Measurements from ENCODE around the gene LRRC4B. TPM values are rescaled to one million over a fixed set of nuclear protein-coding genes. Genes with fewer than 3 reads are reported as not detected.

The LRRC4B gene
- total RNA-seq, 1 donor from 2014 or later, result 56.0 TPM

DNA sequence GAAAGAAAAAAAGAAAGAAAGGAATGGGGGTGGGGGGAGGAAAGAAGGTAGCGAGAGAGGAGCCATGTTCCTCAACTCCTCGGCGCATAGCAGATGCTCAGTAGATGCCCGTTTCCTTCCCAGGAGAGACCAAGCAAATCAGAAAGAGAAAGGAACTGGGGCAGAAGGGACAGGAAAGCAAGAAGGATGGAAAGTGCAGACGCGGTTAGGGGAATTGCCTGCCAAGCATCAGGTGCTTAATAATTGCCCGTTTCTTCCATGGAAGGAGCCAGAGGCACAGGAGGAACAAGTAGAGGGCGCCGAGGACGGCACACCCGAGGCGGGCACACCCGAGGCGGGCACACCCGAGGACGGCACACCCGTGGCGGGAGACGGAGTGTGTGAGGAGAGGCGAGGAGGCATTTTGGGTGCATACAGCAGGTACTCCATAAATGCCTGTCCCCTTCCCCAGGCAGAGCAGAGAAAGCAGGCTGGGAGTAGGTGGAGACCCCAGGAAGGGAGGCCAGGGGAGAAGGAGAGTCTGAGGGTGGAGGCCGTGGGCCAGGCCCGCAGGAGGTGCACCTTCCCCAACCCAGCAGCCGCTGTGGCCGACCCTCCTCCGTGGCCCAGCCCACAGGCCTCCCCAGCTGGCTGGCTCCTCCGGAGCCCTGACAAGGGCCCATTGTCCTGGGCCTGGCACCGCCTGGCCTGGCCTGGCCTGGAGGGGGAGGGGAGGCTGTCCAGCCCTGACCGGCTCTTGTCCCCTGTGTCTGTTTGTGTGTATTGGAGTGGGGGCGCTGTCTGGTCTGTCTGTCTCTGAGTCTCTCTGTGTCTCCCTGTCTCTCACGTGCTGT, 71.8 kb downstream of the LRRC4B start:
- H3K4me3 ChIP-seq, result no peak overlapping the region
- no peaks in the 10 kb centered on the region for H3K36me3 ChIP-seq
- no peaks in the 10 kb centered on the region for H3K27me3 ChIP-seq
- intact Hi-C loops (cut with DNase I), result no loop called here
- DNase-seq (ENCODE audit: low spot score in 2 of 2), result no peak
- H3K27ac ChIP-seq, result no peak overlapping the region
- no peaks in the 10 kb centered on the region for H3K9me3 ChIP-seq
- H3K4me1 ChIP-seq, result no peaks in the 10 kb centered on the region
- TF ChIP-seq, protein P1, sequence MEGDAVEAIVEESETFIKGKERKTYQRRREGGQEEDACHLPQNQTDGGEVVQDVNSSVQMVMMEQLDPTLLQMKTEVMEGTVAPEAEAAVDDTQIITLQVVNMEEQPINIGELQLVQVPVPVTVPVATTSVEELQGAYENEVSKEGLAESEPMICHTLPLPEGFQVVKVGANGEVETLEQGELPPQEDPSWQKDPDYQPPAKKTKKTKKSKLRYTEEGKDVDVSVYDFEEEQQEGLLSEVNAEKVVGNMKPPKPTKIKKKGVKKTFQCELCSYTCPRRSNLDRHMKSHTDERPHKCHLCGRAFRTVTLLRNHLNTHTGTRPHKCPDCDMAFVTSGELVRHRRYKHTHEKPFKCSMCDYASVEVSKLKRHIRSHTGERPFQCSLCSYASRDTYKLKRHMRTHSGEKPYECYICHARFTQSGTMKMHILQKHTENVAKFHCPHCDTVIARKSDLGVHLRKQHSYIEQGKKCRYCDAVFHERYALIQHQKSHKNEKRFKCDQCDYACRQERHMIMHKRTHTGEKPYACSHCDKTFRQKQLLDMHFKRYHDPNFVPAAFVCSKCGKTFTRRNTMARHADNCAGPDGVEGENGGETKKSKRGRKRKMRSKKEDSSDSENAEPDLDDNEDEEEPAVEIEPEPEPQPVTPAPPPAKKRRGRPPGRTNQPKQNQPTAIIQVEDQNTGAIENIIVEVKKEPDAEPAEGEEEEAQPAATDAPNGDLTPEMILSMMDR (IDR thresholded peaks at IDR 0.05), result no peak

DNA sequence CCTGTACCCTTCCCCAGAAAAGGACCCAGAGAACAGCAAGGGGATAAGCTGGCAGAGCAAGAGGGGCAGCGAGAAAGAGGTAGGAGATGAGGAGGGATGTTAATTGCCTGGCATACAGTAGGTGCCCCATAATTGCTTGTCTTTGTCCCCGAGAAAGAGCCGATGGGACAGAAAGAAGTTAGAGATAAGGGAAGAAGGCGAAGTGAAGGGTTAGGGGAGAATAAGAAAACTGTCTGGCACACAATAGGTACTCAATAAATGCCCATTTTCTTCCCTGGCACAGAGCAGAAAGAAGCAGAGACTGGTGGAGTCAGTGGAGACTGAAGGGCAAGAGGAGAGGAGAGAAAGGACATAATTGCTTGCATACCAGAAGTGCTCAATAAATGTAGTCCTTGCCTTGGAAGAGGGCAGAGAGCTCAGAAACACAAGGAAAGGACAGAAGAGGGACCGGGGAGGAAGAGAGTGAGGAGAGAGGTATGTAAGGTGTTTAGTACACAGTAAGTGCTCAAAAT, 73.2 kb downstream of the LRRC4B start:
- no peaks in the 10 kb centered on the region for H3K36me3 ChIP-seq
- DNase-seq (ENCODE audit: low spot score in 2 of 2), result no peak
- H3K4me1 ChIP-seq, result no peaks in the 10 kb centered on the region
- intact Hi-C loops (cut with DNase I), result no loop called here
- H3K27me3 ChIP-seq, result no peaks in the 10 kb centered on the region
- H3K4me3 ChIP-seq, result no peak overlapping the region
- TF ChIP-seq, protein P1 (IDR thresholded peaks at IDR 0.05), result no peak
- H3K9me3 ChIP-seq, result no peaks in the 10 kb centered on the region
- H3K27ac ChIP-seq, result no peak overlapping the region

DNA sequence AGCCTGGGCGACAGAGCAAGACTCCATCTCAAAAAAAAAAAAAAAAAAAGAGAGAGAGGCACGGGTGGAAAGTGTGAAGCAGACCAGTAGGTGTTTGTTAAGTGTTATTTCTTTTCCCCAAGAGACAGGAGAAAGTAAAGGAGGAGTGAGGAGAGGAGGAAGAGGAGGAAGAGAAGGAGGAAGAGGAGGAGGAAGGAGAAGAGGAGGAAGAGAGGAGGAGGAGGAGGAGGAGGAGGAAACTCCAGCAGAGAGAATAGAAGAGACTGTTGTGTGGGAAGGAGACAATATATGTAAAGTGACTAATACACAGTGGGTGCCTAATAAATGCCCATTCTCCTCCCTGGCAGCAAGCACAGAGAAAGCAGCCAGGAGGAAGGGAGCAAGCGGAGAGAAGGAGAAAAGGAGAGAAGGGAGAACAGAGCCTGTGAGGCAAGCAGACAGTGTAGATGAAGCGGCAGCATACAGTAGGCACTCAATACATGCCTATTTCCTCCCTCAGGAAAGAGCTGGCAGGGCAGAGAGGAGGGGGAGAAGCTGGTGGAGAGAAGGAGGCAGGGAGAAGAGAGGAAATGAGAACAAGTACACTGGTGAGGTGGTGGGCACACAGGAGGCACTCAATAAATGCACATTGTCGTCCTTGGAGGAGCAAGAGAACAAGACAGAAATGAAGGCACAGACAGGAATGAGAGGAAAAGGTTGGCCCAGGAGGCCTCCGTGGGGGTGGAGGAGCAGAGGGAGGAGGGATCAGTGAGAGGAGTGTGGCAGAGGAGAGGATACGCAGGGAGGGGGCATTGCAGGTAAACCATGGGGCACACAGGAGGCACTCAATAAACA, 73.8 kb downstream of the LRRC4B start:
- no peak for DNase-seq (ENCODE audit: low spot score in 2 of 2)
- no peak overlapping the region for H3K27ac ChIP-seq
- intact Hi-C loops (cut with DNase I), result no loop called here
- H3K4me3 ChIP-seq, result no peak overlapping the region
- no peaks in the 10 kb centered on the region for H3K4me1 ChIP-seq
- no peaks in the 10 kb centered on the region for H3K36me3 ChIP-seq
- TF ChIP-seq, protein P1 (IDR thresholded peaks at IDR 0.05), result no peak
- no peaks in the 10 kb centered on the region for H3K27me3 ChIP-seq
- no peaks in the 10 kb centered on the region for H3K9me3 ChIP-seq

DNA sequence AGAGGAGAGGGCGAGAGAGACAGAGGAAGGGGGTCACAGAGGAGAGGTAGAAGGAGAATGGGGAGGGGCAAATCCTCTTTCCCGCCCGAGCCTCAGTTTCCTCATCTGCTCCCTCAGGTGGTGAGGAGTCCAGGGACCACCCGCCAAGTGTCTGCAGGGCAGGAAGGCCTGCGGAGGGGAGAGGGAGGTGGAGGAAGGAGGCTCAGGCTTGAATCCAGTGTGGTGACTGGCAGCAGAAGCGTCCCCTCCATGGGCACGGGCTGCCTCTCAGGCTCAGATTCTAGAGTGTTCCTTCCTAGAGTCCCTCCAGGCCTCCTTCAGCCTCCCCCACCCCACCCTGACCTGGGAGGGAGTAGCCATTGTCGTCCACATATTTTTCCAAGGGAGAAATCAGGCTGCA, 75.1 kb downstream of the LRRC4B start:
- DNase-seq (ENCODE audit: low spot score in 2 of 2), result no peak
- Histone ChIP-seq H3K27ac (no peak overlapping the region), H3K4me3 (no peak overlapping the region), H3K36me3 (no peaks in the 10 kb centered on the region), H3K4me1 (no peaks in the 10 kb centered on the region), H3K9me3 (no peaks in the 10 kb centered on the region), H3K27me3 (no peaks in the 10 kb centered on the region)
- intact Hi-C loops (cut with DNase I), result no loop called here
- TF ChIP-seq, protein P1 (IDR thresholded peaks at IDR 0.05), result no peak

DNA sequence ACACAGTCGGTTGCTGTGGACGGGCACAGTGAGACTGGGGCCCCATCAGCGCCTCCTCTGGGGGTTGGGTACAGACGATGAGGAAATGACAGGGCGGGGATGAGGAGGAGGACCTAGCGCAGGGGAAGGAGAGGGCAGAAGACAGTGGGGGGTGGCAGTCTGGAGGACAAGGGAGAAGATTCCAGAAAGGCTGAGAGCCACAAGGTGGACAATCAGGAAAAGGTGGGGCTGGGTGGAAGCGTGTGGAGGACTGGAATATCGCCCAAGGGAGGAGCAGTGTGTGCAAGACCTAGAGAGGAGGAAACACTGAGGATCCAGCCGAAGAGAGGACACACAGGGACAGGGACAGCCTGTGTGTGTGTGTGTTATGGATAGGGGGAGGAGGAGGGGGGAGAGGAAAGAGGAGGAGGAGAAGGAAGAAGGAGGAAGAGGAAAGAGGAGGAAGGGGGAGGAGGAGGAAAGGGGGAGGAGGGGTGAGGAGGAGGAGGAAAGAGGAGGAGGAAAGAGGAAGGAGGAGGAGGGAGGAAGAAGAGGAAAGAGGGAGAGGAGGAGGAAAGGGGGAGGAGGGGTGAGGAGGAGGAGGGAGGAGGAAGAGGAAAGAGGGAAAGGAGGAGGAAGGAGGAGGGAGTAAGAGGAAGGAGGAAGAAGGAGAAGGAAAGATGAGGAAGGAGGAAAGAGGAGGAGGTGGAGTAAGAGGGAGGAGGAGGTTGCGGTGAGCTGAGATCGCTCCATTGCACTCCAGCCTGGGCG, 75.8 kb downstream of the LRRC4B start:
- no peak overlapping the region for H3K4me3 ChIP-seq
- intact Hi-C loops (cut with DNase I), result no loop called here
- H3K9me3 ChIP-seq, result no peaks in the 10 kb centered on the region
- no peaks in the 10 kb centered on the region for H3K27me3 ChIP-seq
- H3K27ac ChIP-seq, result no peak overlapping the region
- H3K4me1 ChIP-seq, result no peaks in the 10 kb centered on the region
- no peak for DNase-seq (ENCODE audit: low spot score in 2 of 2)
- H3K36me3 ChIP-seq, result no peaks in the 10 kb centered on the region
- TF ChIP-seq, protein P1 (IDR thresholded peaks at IDR 0.05), result no peak
